K562 (cell line): ENCODE results near the gene TBC1D16. TPM values are rescaled to one million over a fixed set of nuclear protein-coding genes. Genes with fewer than 3 reads are reported as not detected.

Experiments
- E4F1 ChIP-seq: fragments of 250-450 bp; sonication (Bioruptor Pico); IDR thresholded peaks from 2 replicates; pipeline ENCODE4 v1.5.0; 2021; ENCODE audit warnings: mild to moderate bottlenecking, borderline replicate concordance
- FOXP4 ChIP-seq: sonication (generic); formaldehyde crosslinking; IDR thresholded peaks from 2 replicates; pipeline ENCODE4 v1.8.0; 2022; ENCODE audit warnings: mild to moderate bottlenecking, missing genetic modification reagents, borderline replicate concordance
- HBP1 ChIP-seq: fragments of 450-650 bp; formaldehyde crosslinking; IDR thresholded peaks from 2 replicates; pipeline ENCODE4 v1.4.0; 2022; ENCODE audit warnings: missing genetic modification characterization
- HDGF ChIP-seq: fragments of 450-650 bp; IDR thresholded peaks from 2 replicates; pipeline ENCODE4 v1.6.1; 2016
- HMGXB4 ChIP-seq: sonication (generic); formaldehyde crosslinking; IDR thresholded peaks from 2 replicates; pipeline ENCODE4 v1.8.1; 2023; ENCODE audit warnings: mild to moderate bottlenecking, missing genetic modification reagents
- LARP7 ChIP-seq: fragments of 450-650 bp; IDR thresholded peaks from 2 replicates; pipeline ENCODE4 v1.6.1; 2016
- POLR2A ChIP-seq: fragments of 450-650 bp; conservative IDR thresholded peaks from 2 replicates; pipeline ENCODE4 v1.6.1; 2016
- RAD21 ChIP-seq, 2 experiments: fragments of 250-450 bp in 1 of 2; fragments of 450-650 bp in 1 of 2; sonication (Bioruptor Pico) in 1 of 2; formaldehyde crosslinking in 1 of 2; IDR thresholded peaks in 1 of 2; conservative IDR thresholded peaks in 1 of 2; 2 replicates each; pipeline versions ENCODE4 v1.4.0 to v1.8.0; 2020 to 2022; ENCODE audit warnings: mild to moderate bottlenecking in 2 of 2, moderate library complexity in 1 of 2
- polyA plus RNA-seq, 8 experiments: library from polyadenylated mRNA; depleted of rRNA in 4 of 8; stranded (reverse) in 5 of 8; unstranded in 3 of 8; fragments of >200 nt; fragmentation: Nextera tagmentation in 2 of 8; fragmentation: Illumina TruSeq in 1 of 8; extraction: Ambion mirVana in 2 of 8; extraction: Trizol in 1 of 8; gene quantifications; 2 replicates each; pipeline versions ENCODE4 v1.2.1 to v1.2.3, GENCODE V29; 2011 to 2014; ENCODE audit warnings: inconsistent platforms in 1 of 8, missing spikeins in 1 of 8
- total RNA-seq, 7 experiments: library from RNA; depleted of rRNA in 6 of 7; stranded (reverse); fragments of >200 nt in 6 of 7; fragmentation: Illumina TruSeq in 2 of 7; extraction: Trizol in 2 of 7; gene quantifications; 2 replicates each; pipeline versions ENCODE4 v1.2.1 to v1.2.3, GENCODE V29; 2011 to 2021; ENCODE audit warnings: low replicate concordance in 1 of 7

TBC1D16 gene
- total and polyA plus RNA-seq, 9 of the 15 experiments (the other 6 are each of a cell fraction or from before 2014, with no cell fraction given) = 0.01 to 0.20 (median 0.03) TPM; not detected in 1

GRCh38 chr17:80068301-80069222 is 32.9 kb upstream of the TBC1D16 start (continued):
- TF ChIP-seq FOXP4 (CRISPR knock-in tag) (no peak), E4F1 (CRISPR knock-in tag) (no peak), RAD21 (CRISPR knock-in tag; conservative IDR thresholded peaks at IDR 0.05 in 1 of 2, IDR thresholded peaks at IDR 0.05 in 1 of 2) (no peak), HMGXB4 (CRISPR knock-in tag) (no peak), POLR2A (no peak), HBP1 (CRISPR knock-in tag) (no peak), HDGF (no peak), LARP7 (no peak)
